Measurements from ENCODE around the gene GRK2.

GRCh38 chr11:67250059-67251043 lies 15.9 kb upstream of the GRK2 start:
- no peak for TF ChIP-seq CTCF (IDR thresholded peaks at IDR 0.05; ENCODE audit: extremely low read depth in 1 of 2, insufficient read depth in 1 of 2, low read depth in 1 of 2, low read length in 2 of 2)
- no peak for TF ChIP-seq MAX (IDR thresholded peaks at IDR 0.05; ENCODE audit: insufficient read depth, insufficient read length)
- TF ChIP-seq FOS (IDR thresholded peaks at IDR 0.05; ENCODE audit: borderline replicate concordance, insufficient read depth, low read length): no peak
- TF ChIP-seq POLR2A (IDR thresholded peaks at IDR 0.05; ENCODE audit: low read depth, low read length): no peak
- no peak for TF ChIP-seq POLR2AphosphoS5 (IDR thresholded peaks at IDR 0.05; ENCODE audit: insufficient read depth, low read depth, low read length)
- TF ChIP-seq EZH2 (IDR thresholded peaks at IDR 0.05; ENCODE audit: borderline replicate concordance, low read depth, low read length, severe bottlenecking): no peak
- no peak for TF ChIP-seq MYC (IDR thresholded peaks at IDR 0.05; ENCODE audit: low read depth, low read length)
